ENCODE data around the gene POLR3GL. TPM values are rescaled to one million over a fixed set of nuclear protein-coding genes. Genes with fewer than 3 reads are reported as not detected.

POLR3GL gene
- polyA plus RNA-seq, 1 donor from 2014 or later, result 38.6 TPM

- H3K9me3 ChIP-seq (ENCODE audit: low read length), result no peaks in the 10 kb centered on the region
Observed at GRCh38 chr1:145946477-145946986, 18.0 kb upstream of the POLR3GL start.

DNA sequence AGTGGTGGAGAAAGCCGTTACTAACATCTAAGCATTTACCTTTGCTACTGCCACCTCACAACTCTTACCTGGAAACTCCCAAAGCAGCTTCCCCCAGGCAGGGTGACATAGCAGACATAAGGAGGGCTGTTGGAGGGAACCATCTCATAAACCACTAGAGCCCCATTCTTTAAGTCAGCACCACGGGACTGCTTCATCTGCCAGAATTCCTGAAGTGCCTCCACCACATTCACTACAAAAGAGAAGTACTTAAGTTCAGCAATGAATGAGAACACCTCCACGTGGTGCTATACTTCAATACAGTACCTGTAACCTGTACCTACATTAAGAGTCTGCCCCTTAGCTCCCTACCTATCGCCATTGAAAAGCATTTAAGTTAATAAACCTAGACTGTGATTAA, 16.9 kb upstream of the POLR3GL start:
- Histone ChIP-seq H3K4me3 (ENCODE audit: low read length) (no peak overlapping the region), H3K27me3 (ENCODE audit: insufficient read depth, low read depth, low read length) (no peaks in the 10 kb centered on the region), H3K9me3 (ENCODE audit: low read length) (no peaks in the 10 kb centered on the region), H3K36me3 (ENCODE audit: insufficient read depth, low read length) (no peaks in the 10 kb centered on the region), H3K9ac (ENCODE audit: low read length) (no peak overlapping the region), H2AFZ (ENCODE audit: low read depth, low read length) (no peak overlapping the region), H4K20me1 (ENCODE audit: insufficient read depth) (no peaks in the 10 kb centered on the region), H3K27ac (ENCODE audit: low read length) (no peak overlapping the region), H3K9me2 (ENCODE audit: insufficient read depth, low read length) (no peaks in the 10 kb centered on the region), H3F3A (ENCODE audit: insufficient read depth, low read length, poor library complexity, severe bottlenecking) (no peaks in the 10 kb centered on the region), H3K4me2 (ENCODE audit: low read length) (no peak overlapping the region), H3K79me2 (replicated peaks; ENCODE audit: insufficient read depth, low read length) (peaks cover 2% of the 10 kb centered on the region)
- TF ChIP-seq MXI1 (conservative IDR thresholded peaks at IDR 0.05; ENCODE audit: poor library complexity, severe bottlenecking) (no peak), POLR2AphosphoS5 (IDR thresholded peaks at IDR 0.05) (no peak), EP300 (conservative IDR thresholded peaks at IDR 0.05; ENCODE audit: poor library complexity, severe bottlenecking) (no peak), RAD21 (conservative IDR thresholded peaks at IDR 0.05) (no peak), SMC3 (conservative IDR thresholded peaks at IDR 0.05; ENCODE audit: poor library complexity) (no peak), EZH2 (IDR thresholded peaks at IDR 0.05; ENCODE audit: borderline replicate concordance, insufficient read depth, low read length, poor library complexity, severe bottlenecking) (no peak), TAF1 (IDR thresholded peaks at IDR 0.05; ENCODE audit: low read depth) (no peak)
- TF ChIP-seq, protein P1, sequence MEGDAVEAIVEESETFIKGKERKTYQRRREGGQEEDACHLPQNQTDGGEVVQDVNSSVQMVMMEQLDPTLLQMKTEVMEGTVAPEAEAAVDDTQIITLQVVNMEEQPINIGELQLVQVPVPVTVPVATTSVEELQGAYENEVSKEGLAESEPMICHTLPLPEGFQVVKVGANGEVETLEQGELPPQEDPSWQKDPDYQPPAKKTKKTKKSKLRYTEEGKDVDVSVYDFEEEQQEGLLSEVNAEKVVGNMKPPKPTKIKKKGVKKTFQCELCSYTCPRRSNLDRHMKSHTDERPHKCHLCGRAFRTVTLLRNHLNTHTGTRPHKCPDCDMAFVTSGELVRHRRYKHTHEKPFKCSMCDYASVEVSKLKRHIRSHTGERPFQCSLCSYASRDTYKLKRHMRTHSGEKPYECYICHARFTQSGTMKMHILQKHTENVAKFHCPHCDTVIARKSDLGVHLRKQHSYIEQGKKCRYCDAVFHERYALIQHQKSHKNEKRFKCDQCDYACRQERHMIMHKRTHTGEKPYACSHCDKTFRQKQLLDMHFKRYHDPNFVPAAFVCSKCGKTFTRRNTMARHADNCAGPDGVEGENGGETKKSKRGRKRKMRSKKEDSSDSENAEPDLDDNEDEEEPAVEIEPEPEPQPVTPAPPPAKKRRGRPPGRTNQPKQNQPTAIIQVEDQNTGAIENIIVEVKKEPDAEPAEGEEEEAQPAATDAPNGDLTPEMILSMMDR (IDR thresholded peaks at IDR 0.05; ENCODE audit: poor library complexity, severe bottlenecking), result no peak
- TF ChIP-seq, protein P2, sequence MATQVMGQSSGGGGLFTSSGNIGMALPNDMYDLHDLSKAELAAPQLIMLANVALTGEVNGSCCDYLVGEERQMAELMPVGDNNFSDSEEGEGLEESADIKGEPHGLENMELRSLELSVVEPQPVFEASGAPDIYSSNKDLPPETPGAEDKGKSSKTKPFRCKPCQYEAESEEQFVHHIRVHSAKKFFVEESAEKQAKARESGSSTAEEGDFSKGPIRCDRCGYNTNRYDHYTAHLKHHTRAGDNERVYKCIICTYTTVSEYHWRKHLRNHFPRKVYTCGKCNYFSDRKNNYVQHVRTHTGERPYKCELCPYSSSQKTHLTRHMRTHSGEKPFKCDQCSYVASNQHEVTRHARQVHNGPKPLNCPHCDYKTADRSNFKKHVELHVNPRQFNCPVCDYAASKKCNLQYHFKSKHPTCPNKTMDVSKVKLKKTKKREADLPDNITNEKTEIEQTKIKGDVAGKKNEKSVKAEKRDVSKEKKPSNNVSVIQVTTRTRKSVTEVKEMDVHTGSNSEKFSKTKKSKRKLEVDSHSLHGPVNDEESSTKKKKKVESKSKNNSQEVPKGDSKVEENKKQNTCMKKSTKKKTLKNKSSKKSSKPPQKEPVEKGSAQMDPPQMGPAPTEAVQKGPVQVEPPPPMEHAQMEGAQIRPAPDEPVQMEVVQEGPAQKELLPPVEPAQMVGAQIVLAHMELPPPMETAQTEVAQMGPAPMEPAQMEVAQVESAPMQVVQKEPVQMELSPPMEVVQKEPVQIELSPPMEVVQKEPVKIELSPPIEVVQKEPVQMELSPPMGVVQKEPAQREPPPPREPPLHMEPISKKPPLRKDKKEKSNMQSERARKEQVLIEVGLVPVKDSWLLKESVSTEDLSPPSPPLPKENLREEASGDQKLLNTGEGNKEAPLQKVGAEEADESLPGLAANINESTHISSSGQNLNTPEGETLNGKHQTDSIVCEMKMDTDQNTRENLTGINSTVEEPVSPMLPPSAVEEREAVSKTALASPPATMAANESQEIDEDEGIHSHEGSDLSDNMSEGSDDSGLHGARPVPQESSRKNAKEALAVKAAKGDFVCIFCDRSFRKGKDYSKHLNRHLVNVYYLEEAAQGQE (IDR thresholded peaks at IDR 0.05; ENCODE audit: borderline replicate concordance), result no peak

More at GRCh38 chr1:145946477-145946986, 18.0 kb upstream of the POLR3GL start:
- Histone ChIP-seq H3K27ac (ENCODE audit: low read length) (no peak overlapping the region), H3K79me2 (replicated peaks; ENCODE audit: insufficient read depth, low read length) (no peaks in the 10 kb centered on the region), H3K4me2 (ENCODE audit: low read length) (no peak overlapping the region), H2AFZ (ENCODE audit: low read depth, low read length) (no peak overlapping the region), H3K36me3 (ENCODE audit: insufficient read depth, low read length) (no peaks in the 10 kb centered on the region), H3K4me3 (ENCODE audit: low read length) (no peak overlapping the region), H3K9ac (ENCODE audit: low read length) (no peak overlapping the region), H3K9me2 (ENCODE audit: insufficient read depth, low read length) (no peaks in the 10 kb centered on the region), H3F3A (ENCODE audit: insufficient read depth, low read length, poor library complexity, severe bottlenecking) (no peaks in the 10 kb centered on the region), H4K20me1 (ENCODE audit: insufficient read depth) (no peaks in the 10 kb centered on the region), H3K27me3 (ENCODE audit: insufficient read depth, low read depth, low read length) (no peaks in the 10 kb centered on the region)
- TF ChIP-seq, protein P2 (IDR thresholded peaks at IDR 0.05; ENCODE audit: borderline replicate concordance), result no peak
- no peak for TF ChIP-seq POLR2AphosphoS5 (IDR thresholded peaks at IDR 0.05)
